OCI-LY7 (cell line): ENCODE measurements around the gene PSMB10. TPM values are rescaled to one million over a fixed set of nuclear protein-coding genes. Genes with fewer than 3 reads are reported as not detected.
A peak's percentile ranks its signal among the peaks of the same experiment; 100 is the strongest.

Source experiments
- BruUV-seq: library from RNA; stranded (reverse); fragments of 400-500 nt; replicated peaks from 2 replicates; lab custom pipeline; 2021; lab: Mats Ljungman, UMichigan
- CTCF ChIA-PET: fragments of 300-600 bp; sonication (Branson Sonifier 250); formaldehyde crosslinking; loops from one replicate; lab custom pipeline; 2022; ENCODE audit warnings: antibody characterized with exemption; ENCODE audit not compliant: unreplicated experiment; lab: Charles Lee
- POLR2A ChIA-PET: fragments of 300-600 bp; sonication (Branson Sonifier 250); formaldehyde crosslinking; loops from one replicate; lab custom pipeline; 2022; ENCODE audit warnings: antibody characterized with exemption; lab: Charles Lee
- DNase-seq: peaks from one replicate; pipeline ENCODE4 v3.0.0-alpha.2; 2015; ENCODE audit warnings: low spot score
- H2AFZ ChIP-seq: fragments of 200-600 bp; sonication (generic), shearing (Covaris generic); 2 replicates; pipeline ENCODE4 v1.6.1; 2014; ENCODE audit warnings: mild to moderate bottlenecking, antibody characterized with exemption, low read length, moderate library complexity
- H3K27ac ChIP-seq: fragments of 200-600 bp; sonication (generic); 2 replicates; pipeline ENCODE4 v1.5.1; 2014; ENCODE audit warnings: mixed run types, low read depth, mild to moderate bottlenecking, moderate library complexity, low read length, inconsistent platforms; ENCODE audit not compliant: poor library complexity, severe bottlenecking
- H3K36me3 ChIP-seq: fragments of 200-600 bp; sonication (generic); 2 replicates; pipeline ENCODE4 v1.6.1; 2014; ENCODE audit warnings: mild to moderate bottlenecking, antibody characterized with exemption, low read length, moderate library complexity, mixed read lengths; ENCODE audit not compliant: insufficient read depth
- H3K4me1 ChIP-seq: fragments of 200-600 bp; sonication (generic); 2 replicates; pipeline ENCODE4 v1.5.1; 2014; ENCODE audit warnings: mild to moderate bottlenecking, low read length; ENCODE audit not compliant: insufficient read depth, poor library complexity, severe bottlenecking
- H3K4me2 ChIP-seq: fragments of 200-600 bp; sonication (generic); 2 replicates; pipeline ENCODE4 v1.6.1; 2014; ENCODE audit warnings: mild to moderate bottlenecking, low read length
- H3K4me3 ChIP-seq: fragments of 200-600 bp; sonication (generic); 2 replicates; pipeline ENCODE4 v1.5.1; 2014; ENCODE audit warnings: mild to moderate bottlenecking, low read depth, low read length; ENCODE audit not compliant: poor library complexity, severe bottlenecking
- H3K79me2 ChIP-seq: fragments of 200-600 bp; sonication (generic); 2 replicates; pipeline ENCODE4 v1.6.1; 2016; ENCODE audit warnings: low read depth, mild to moderate bottlenecking, low read length, moderate library complexity, mixed read lengths; ENCODE audit not compliant: insufficient read depth
- H3K9me2 ChIP-seq: fragments of 200-600 bp; sonication (generic); 2 replicates; pipeline ENCODE4 v1.6.1; 2016; ENCODE audit warnings: mild to moderate bottlenecking, low read length, mixed read lengths; ENCODE audit not compliant: insufficient read depth
- H3K9me3 ChIP-seq: fragments of 200-600 bp; sonication (generic); 2 replicates; pipeline ENCODE4 v1.6.1; 2014; ENCODE audit warnings: mild to moderate bottlenecking, mixed run types, low read length, mixed read lengths
- H4K20me1 ChIP-seq: fragments of 200-600 bp; sonication (generic); 2 replicates; pipeline ENCODE4 v1.6.1; 2014; ENCODE audit warnings: mild to moderate bottlenecking, antibody characterized with exemption, low read length, moderate library complexity, mixed read lengths; ENCODE audit not compliant: insufficient read depth
- CTCF ChIP-seq: fragments of 200-600 bp; sonication (generic); conservative IDR thresholded peaks from 2 replicates; pipeline ENCODE4 v1.5.1; 2014; ENCODE audit warnings: mild to moderate bottlenecking, antibody characterized with exemption, low read length, moderate library complexity, mixed read lengths
- EZH2phosphoT487 ChIP-seq: fragments of 200-600 bp; sonication (generic); IDR thresholded peaks from 2 replicates; pipeline ENCODE4 v1.6.1; 2018; ENCODE audit warnings: low read depth, borderline replicate concordance, mild to moderate bottlenecking, mixed run types, antibody characterized with exemption, low read length, moderate library complexity, mixed read lengths
- intact Hi-C: fragments of 100-400 bp; cut with micrococcal nuclease; formaldehyde crosslinking; loops from one replicate; pipeline ENCODE4 v1.10.0; 2022; ENCODE audit not compliant: unreplicated experiment
- total RNA-seq, 2 experiments: library from RNA; depleted of rRNA in 1 of 2; stranded (reverse); fragments of >200 nt in 1 of 2; shearing (Covaris generic) in 1 of 2; gene quantifications; 2 replicates each; pipeline ENCODE4 v1.2.3, GENCODE V29; 2014 to 2022

Gene PSMB10
- total RNA-seq, 2 experiments from 2014 or later = 89.9 to 179 TPM

- intact Hi-C loops = no loop called here
- Histone ChIP-seq H3K4me3 (no peak overlapping the region), H3K9me3 (no peaks in the 10 kb centered on the region), H3K9me2 (no peaks in the 10 kb centered on the region), H3K36me3 (peaks cover 5% of the 10 kb centered on the region; the same call in 1 of the 2 replicates), H3K27ac (no peak overlapping the region), H3K79me2 (no peaks in the 10 kb centered on the region), H3K4me1 (no peaks in the 10 kb centered on the region), H4K20me1 (no peaks in the 10 kb centered on the region; the same call in 1 of the 2 replicates), H2AFZ (no peak overlapping the region), H3K4me2 (no peak overlapping the region)
- DNase-seq = peak; percentile 41
- ChIA-PET CTCF (no interaction called here), POLR2A (no interaction called here)
- BruUV-seq = no TSS peak
- no peak for TF ChIP-seq EZH2phosphoT487
- peak; percentile 57 for TF ChIP-seq CTCF
Observed at GRCh38 chr16:67919622-67920221, 16.9 kb downstream of the PSMB10 start.

- no peaks in the 10 kb centered on the region for H3K4me1 ChIP-seq
- intact Hi-C loops = no loop called here
- TF ChIP-seq EZH2phosphoT487 (no peak), CTCF (no peak)
- H4K20me1 ChIP-seq = no peaks in the 10 kb centered on the region; the same call in 1 of the 2 replicates
- H3K79me2 ChIP-seq = no peaks in the 10 kb centered on the region
- no peaks in the 10 kb centered on the region for H3K9me2 ChIP-seq
- no peak overlapping the region for H3K4me3 ChIP-seq
- BruUV-seq = no TSS peak
- H3K4me2 ChIP-seq = no peak overlapping the region
- DNase-seq = no peak
- POLR2A ChIA-PET = no interaction called here
- CTCF ChIA-PET = no interaction called here
- no peak overlapping the region for H2AFZ ChIP-seq
- H3K36me3 ChIP-seq = peaks cover 5% of the 10 kb centered on the region; the same call in 1 of the 2 replicates
- no peak overlapping the region for H3K27ac ChIP-seq
- no peaks in the 10 kb centered on the region for H3K9me3 ChIP-seq
Observed at GRCh38 chr16:67917852-67918236, 18.8 kb downstream of the PSMB10 start.

GRCh38 chr16:67917140-67917851 is 19.4 kb downstream of the PSMB10 start:
- ChIA-PET CTCF (no interaction called here), POLR2A (no interaction called here)
- DNase-seq = no peak
- Histone ChIP-seq H2AFZ (no peak overlapping the region), H3K9me3 (no peaks in the 10 kb centered on the region), H4K20me1 (no peaks in the 10 kb centered on the region; the same call in 1 of the 2 replicates), H3K9me2 (no peaks in the 10 kb centered on the region), H3K4me3 (no peak overlapping the region), H3K27ac (no peak overlapping the region), H3K4me2 (no peak overlapping the region), H3K79me2 (no peaks in the 10 kb centered on the region), H3K4me1 (no peaks in the 10 kb centered on the region), H3K36me3 (peaks cover 5% of the 10 kb centered on the region; the same call in 1 of the 2 replicates)
- intact Hi-C loops = no loop called here
- TF ChIP-seq CTCF = no peak
- no peak for TF ChIP-seq EZH2phosphoT487
- no TSS peak for BruUV-seq
